DOHH2 (cell line): Measurements from ENCODE around the gene DRC3.
"Not testable (repeated sequence)": the region's sequence is repeated elsewhere in the genome, so short reads cannot be mapped to it uniquely, and the experiment has no call there.

ENCODE experiments used
- CTCF ChIP-seq: fragments of 200-600 bp; sonication (generic); IDR thresholded peaks from one replicate; pipeline ENCODE4 v1.5.1; 2014; ENCODE audit warnings: antibody characterized with exemption, mild to moderate bottlenecking, low read depth, low read length; ENCODE audit not compliant: poor library complexity, severe bottlenecking
- EZH2phosphoT487 ChIP-seq: fragments of 200-600 bp; sonication (generic); IDR thresholded peaks from 2 replicates; pipeline ENCODE4 v1.6.1; 2017; ENCODE audit warnings: borderline replicate concordance, mild to moderate bottlenecking, antibody characterized with exemption, low read length, moderate library complexity, mixed read lengths

GRCh38 chr17:17995887-17996286, 23.2 kb downstream of the DRC3 start:
- TF ChIP-seq CTCF, EZH2phosphoT487: not testable (repeated sequence)
